NCI-H345 (cell line): ENCODE results near the gene INTS13.
"Not testable (repeated sequence)": the region's sequence is repeated elsewhere in the genome, so short reads cannot be mapped to it uniquely, and the experiment has no call there.

Experiments
- DNase-seq: peaks from one replicate; lab custom pipeline; 2025; lab: John Stamatoyannopoulos, UW

INTS13 gene

DNA sequence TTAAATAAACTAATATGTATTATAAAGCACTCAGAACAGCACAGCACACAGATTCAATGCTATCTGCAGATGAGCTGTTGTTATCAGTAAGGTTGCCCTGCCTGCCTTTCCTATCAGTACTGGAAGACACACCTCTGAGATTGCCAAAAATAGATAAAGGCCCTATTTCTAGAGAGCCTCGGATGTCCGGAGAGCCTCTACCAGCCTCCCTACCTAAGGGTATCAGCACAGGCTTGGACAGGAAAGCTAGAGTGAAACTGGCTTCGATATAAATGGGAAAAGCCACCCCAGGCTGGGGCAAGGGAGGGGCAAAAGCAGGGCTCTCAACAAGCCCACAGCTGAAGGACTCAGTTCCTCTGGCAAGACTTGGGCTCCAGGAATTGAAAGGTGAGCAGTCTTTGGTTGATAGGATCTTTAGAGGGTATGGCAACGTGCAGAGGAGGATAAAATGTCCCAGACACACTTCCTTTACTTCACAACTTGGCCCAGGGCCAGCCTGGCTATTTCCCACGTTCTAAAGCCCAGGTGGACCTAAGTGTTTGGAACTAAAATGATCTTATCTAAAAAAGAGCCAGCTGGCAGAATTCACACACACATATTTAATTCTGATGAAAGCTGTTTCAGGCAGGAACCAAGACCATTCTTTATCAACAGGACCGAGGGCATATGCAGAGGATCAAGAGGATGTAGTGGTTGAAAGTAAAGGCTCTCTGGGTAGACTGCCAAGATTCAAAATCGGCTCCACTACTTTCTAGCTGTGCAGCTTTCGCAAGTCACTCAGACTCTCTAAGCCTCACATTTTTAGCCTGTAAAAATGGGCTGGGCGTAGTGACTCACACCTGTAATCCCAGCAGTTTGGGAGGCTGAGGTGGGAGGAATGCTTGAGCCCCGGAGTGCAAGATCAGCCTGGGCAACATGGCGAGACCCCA is 67.0 kb downstream of the INTS13 start:
- no peak for DNase-seq

DNA sequence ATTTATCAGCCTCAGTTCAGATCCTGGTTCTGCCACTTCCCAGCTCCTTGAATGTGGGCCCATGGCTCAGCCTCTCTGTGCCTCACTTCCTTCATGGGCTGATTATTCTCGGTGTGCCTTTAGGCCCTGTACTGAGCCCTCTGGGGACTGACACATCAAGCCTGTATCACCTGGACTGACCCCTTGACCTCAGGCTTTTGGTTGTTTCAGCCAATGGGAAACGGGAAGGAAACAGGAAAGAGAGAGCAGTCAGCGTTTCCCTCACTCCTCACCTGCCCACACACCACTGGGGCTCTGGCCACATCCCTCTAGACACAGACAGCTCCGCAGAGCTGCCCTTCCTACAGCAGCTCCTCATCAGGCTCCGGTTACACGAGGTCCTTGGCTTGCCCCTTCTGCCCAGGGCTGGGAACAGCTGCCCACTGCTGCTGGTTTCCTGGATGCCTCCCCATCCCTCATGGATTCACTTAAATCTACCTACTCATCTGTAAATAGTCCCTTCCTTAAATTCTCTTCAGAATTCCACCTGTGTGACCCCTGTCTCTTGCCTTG is 67.8 kb downstream of the INTS13 start:
- no peak for DNase-seq

DNA sequence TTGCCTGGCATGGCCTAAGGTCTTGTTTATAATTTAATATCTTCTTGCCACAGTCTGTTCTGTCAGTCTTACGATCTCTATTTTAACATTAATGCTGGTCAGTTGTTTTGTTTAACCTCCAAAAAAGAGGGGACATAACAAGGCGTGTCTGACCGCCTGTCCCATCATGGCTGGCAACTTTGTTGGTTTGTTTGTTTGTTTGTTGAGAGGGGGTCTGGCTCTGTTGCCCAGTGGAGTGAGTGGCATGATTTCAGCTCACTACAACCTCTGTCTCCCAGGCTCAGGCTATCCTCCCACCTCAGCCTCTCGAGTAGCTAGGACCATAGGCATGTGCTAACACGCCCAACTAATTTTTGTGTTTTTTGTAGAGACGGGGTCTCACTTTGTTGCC is 68.7 kb downstream of the INTS13 start:
- DNase-seq: no peak

DNA sequence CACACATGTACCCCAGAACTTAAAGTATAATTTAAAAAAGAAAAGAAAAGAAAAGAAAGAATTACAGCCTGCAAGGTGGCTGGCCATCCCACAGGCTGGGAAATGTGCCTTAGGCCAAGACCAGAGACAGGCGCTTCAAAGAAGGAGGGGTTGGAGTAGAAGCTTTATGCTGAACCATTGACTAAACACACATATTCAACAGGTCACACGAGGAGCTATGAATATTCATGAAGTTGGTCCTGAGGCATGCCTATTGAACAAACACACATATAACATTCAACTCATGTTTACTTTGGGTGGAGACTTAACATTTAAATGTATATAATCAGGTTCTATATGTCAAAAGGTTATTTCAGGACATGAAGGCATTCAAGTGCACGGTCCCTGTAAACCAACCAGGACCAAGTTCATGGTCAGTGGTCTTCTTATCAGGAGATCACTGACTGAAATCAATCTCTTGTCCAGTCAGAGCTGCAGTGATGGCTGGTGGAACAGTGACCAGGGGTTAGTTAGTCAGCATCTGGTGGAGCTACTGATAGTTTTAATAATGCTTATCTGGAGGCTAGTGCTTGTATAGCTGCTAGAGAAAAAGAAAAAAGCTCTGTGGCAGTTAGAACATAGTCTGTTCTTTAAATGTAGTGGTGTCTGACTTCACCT is 69.2 kb downstream of the INTS13 start:
- DNase-seq: no peak

DNA sequence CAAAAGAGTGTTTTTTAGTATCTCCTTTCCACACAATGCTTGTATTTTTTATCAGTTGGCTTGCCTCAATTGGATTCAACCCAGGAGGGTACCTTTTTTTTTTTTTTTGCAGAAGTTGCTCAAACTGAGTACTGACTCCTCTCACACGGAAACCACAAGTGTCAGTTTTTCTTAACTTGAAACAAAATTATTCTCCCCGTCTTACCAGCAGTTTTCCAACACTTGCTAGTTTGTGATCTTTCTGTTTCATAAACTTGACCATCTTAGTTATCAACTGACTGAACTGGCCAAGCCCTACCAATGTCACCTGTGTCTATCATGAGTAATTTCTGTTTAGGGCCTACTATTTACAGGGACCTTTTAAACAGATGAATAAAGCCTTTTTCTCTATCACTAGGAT is 70.7 kb downstream of the INTS13 start:
- DNase-seq: no peak

DNA sequence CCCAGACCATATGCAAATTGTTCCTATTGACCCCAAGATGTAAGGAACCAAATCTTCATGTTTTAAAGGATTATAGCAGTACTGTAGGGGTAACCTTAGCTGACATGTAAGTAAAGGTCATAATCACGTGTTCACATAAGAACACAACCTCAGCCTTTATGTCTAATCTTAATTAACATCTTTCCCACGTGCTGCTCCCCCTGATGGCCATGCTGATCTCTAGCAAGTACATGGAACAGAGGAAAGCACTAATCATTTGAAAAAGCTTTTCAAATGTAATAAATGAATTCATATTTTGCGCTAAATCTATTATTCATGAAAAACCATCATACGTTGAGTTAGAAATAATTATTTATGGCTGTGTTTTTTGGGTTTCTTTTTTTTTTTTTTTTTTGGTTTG is 74.3 kb downstream of the INTS13 start:
- no peak for DNase-seq

DNA sequence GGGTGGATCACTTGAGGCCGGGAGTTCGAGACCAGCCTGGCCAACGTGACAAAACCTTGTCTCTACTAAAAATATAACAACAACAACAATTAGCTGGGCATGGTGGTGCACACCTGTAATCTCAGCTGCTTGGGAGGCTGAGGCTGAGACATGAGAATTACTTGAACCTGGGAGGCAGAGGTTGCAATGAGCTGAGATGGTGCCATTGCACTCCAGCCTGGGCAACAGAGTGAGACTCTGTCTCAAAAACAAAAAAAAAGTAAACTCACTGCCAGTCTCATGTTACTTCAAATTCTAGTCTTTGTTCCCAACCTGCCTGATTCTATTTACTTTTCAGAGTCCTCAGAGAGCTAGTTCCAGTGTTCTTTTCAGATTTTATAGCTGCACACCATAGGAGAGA is 75.0 kb downstream of the INTS13 start:
- not testable (repeated sequence) for DNase-seq

DNA sequence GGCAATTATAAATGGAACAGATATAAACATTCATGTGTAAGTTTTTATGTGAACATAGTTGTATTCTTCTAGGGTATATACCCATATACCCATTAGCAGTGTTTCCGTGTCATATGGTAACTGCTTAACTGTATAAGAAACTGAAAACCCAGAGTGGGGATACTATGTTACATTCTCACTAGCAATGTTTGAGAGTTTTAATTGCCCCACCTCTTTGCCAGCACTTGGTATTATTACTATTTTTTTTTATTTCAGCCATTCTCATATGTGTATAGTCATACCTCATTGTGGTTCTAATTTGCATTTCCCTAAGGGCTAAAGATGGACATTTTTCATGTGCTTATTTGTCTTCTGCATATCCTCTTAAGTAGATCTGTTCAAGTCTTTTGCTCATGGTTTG is 76.1 kb downstream of the INTS13 start:
- no peak for DNase-seq

DNA sequence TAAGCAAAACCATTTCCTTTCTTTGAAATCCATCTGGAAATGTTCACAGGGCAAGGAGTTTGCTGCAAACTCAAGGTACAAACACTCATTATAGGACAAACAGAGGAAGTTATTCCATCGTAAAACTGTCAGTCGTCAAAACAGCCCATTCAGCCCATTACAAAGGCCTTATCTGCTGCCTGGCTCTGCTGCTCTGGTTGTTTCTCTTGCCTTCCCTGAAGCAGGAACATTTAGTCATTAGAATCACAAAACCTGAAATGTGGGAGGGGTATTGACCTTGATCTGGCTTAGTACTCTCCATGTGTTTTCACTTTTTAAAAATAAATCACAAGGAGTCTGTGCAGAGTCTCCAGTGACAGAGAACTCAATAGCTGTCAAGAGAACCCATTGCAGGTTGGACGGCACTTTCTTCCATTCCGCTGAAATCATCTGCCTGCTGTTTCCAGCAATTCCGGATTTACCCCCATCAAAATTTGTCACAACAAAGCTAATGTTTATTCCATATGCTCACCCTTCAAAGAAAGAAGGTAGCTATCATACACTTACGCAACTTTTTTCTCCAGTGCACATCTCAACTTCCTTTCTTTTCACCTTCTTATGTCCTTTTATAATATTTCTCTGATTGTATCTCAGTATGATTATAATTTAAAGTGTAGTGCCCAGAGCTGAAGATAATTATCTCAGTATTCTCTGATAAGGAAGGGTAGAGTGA is 80.2 kb downstream of the INTS13 start:
- no peak for DNase-seq

DNA sequence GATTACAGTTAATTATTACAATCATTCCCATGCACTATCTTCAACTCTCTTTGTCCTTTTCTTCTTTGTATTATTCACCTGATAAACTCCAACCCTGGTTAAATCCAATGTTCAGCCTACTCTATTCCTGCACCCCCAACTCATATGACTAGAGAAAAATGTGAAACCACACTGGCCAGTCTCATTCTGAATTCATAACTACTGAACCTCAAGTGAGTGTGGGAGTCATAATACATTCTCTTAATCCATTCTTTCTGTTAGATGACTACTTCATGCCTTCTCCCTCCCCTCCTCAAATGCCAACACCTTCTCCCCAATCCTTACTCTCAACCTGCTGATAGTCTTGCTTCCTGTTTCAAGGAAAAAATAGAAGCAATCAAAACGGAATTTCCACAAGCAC is 82.4 kb downstream of the INTS13 start:
- no peak for DNase-seq
